Stimulated activated CD4-positive, alpha-beta T cell treated with anti-CD3 and anti-CD28 coated beads, Interleukin-4, amount 100 ng/mL, for 48 hours (primary cell): ENCODE results near the gene SUPT3H.

Source experiments
- DNase-seq, 2 donors: peaks; one replicate each; pipeline ENCODE4 v3.0.0-alpha.2; 2020; ENCODE audit warnings: low read depth in 2 of 2

SUPT3H gene

GRCh38 chr6:44837741-44838140 lies 540.0 kb downstream of the SUPT3H start:
- DNase-seq: no peak

- DNase-seq: no peak
Observed at GRCh38 chr6:44837255-44837654, 540.5 kb downstream of the SUPT3H start.

- no peak for DNase-seq
Observed at GRCh38 chr6:44833248-44833647, 544.5 kb downstream of the SUPT3H start.

GRCh38 chr6:44831002-44831610 lies 546.6 kb downstream of the SUPT3H start:
- DNase-seq: no peak

GRCh38 chr6:44829836-44830235 lies 547.9 kb downstream of the SUPT3H start:
- no peak for DNase-seq

GRCh38 chr6:44828780-44829179 lies 549.0 kb downstream of the SUPT3H start:
- no peak for DNase-seq

- no peak for DNase-seq
Observed at GRCh38 chr6:44826025-44826676, 551.6 kb downstream of the SUPT3H start.

GRCh38 chr6:44825273-44825672 lies 552.5 kb downstream of the SUPT3H start:
- no peak for DNase-seq

GRCh38 chr6:44824567-44824966 lies 553.2 kb downstream of the SUPT3H start:
- no peak for DNase-seq

- no peak for DNase-seq
Observed at GRCh38 chr6:44820759-44821158, 557.0 kb downstream of the SUPT3H start.

- no peak for DNase-seq
Observed at GRCh38 chr6:44820321-44820720, 557.4 kb downstream of the SUPT3H start.

GRCh38 chr6:44811456-44811855 lies 566.3 kb downstream of the SUPT3H start:
- no peak for DNase-seq

- no peak for DNase-seq
Observed at GRCh38 chr6:44809258-44809657, 568.5 kb downstream of the SUPT3H start.

- DNase-seq: no peak
Observed at GRCh38 chr6:44808148-44808547, 569.6 kb downstream of the SUPT3H start.

- DNase-seq: no peak
Observed at GRCh38 chr6:44806656-44807055, 571.1 kb downstream of the SUPT3H start.

- no peak for DNase-seq
Observed at GRCh38 chr6:44805238-44805846, 572.4 kb downstream of the SUPT3H start.

GRCh38 chr6:44804546-44805159 lies 573.1 kb downstream of the SUPT3H start:
- DNase-seq: no peak

GRCh38 chr6:44804016-44804415 lies 573.7 kb downstream of the SUPT3H start:
- DNase-seq: no peak

GRCh38 chr6:44800784-44801592 lies 576.7 kb downstream of the SUPT3H start:
- DNase-seq: no peak

- DNase-seq: no peak
Observed at GRCh38 chr6:44800171-44800783, 577.5 kb downstream of the SUPT3H start.

GRCh38 chr6:44797746-44798145 lies 580.0 kb downstream of the SUPT3H start:
- DNase-seq: no peak

GRCh38 chr6:44795326-44795725 lies 582.4 kb downstream of the SUPT3H start:
- no peak for DNase-seq
